Renal cortical epithelial cell (primary cell): Measurements from ENCODE around the gene COQ5. TPM values are rescaled to one million over a fixed set of nuclear protein-coding genes. Genes with fewer than 3 reads are reported as not detected.

Source experiments
- DNase-seq: peaks from one replicate; pipeline ENCODE4 v3.0.0-alpha.2; 2011; ENCODE audit warnings: low read depth
- total RNA-seq: library from RNA; depleted of rRNA; stranded (reverse); fragments of >200 nt; gene quantifications from 2 replicates; pipeline ENCODE4 v1.2.3, GENCODE V29; 2014

The COQ5 gene
- total RNA-seq, 1 donor from 2014 or later: 46.6 TPM

DNA sequence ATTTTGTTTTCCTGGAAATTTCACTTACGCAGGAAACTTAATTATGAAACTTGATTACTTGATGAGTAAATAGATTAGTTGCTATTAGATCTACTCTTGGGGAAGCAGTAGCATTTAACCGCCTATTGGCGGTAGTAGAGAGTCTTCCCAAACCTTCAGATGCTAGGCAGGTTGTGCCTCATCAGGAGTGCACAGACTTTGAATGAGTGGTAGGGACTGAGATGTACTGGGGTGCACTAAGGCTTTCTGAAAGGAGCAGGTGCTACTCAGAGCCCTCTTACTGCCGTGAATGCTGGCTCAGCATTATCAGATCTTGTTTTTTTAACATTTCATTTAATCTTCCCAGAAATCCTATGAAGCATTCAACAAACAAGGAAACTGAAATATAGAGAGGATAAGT lies 75.0 kb downstream of the COQ5 start:
- DNase-seq: peak; percentile 46

Other genes with a start within 250 kb of the COQ5 start
- under 0.01 TPM in 2 replicates for gene RNU4-2, start 237.3 kb downstream of the COQ5 start, total RNA-seq
- gene RNU4-1, start 235.9 kb downstream of the COQ5 start, total RNA-seq: under 0.01 TPM in 2 replicates
- gene SIRT4, start 226.8 kb downstream of the COQ5 start, total RNA-seq: 1.0 and 2.4 TPM in 2 replicates
- gene PLA2G1B, start 201.4 kb downstream of the COQ5 start, total RNA-seq: not detected in 2 replicates
- gene MSI1, start 160.0 kb downstream of the COQ5 start, total RNA-seq: 0.15 TPM in 1 of 2 replicates, not detected in the other
- gene COX6A1, start 91.0 kb downstream of the COQ5 start, total RNA-seq: 413 and 865 TPM in 2 replicates
- 25.5 and 35.4 TPM in 2 replicates for gene TRIAP1, start 82.8 kb downstream of the COQ5 start, total RNA-seq
- 30.9 and 32.0 TPM in 2 replicates for gene GATC, start 82.7 kb downstream of the COQ5 start, total RNA-seq
- 190 and 199 TPM in 2 replicates for gene SRSF9, start 59.4 kb downstream of the COQ5 start, total RNA-seq
- 216 and 417 TPM in 2 replicates for gene DYNLL1, start 33.0 kb downstream of the COQ5 start, total RNA-seq
- 84.7 and 491 TPM in 2 replicates for gene RNF10, start 5.2 kb upstream of the COQ5 start, total RNA-seq
- gene POP5, start 52.2 kb upstream of the COQ5 start, total RNA-seq: 40.3 and 49.2 TPM in 2 replicates
- not detected in 2 replicates for gene CABP1, start 111.5 kb upstream of the COQ5 start, total RNA-seq
- 137 and 146 TPM in 2 replicates for gene MLEC, start 158.0 kb upstream of the COQ5 start, total RNA-seq
- 16.8 and 68.2 TPM in 2 replicates for gene UNC119B, start 181.3 kb upstream of the COQ5 start, total RNA-seq
- gene ACADS, start 196.7 kb upstream of the COQ5 start, total RNA-seq: 28.0 and 36.5 TPM in 2 replicates